Stimulated activated CD4-positive, alpha-beta T cell treated with anti-CD3 and anti-CD28 coated beads, TNF-alpha, amount 100 ng/mL, for 4 hours (primary cell): ENCODE data around the gene RNF144B.
"Not testable (repeated sequence)": the region's sequence is repeated elsewhere in the genome, so short reads cannot be mapped to it uniquely, and the experiment has no call there.

ENCODE experiments used
- DNase-seq, 3 experiments: peaks; one replicate each; pipeline ENCODE4 v3.0.0-alpha.2; 2020; ENCODE audit warnings: low read depth in 3 of 3

Gene RNF144B

DNA sequence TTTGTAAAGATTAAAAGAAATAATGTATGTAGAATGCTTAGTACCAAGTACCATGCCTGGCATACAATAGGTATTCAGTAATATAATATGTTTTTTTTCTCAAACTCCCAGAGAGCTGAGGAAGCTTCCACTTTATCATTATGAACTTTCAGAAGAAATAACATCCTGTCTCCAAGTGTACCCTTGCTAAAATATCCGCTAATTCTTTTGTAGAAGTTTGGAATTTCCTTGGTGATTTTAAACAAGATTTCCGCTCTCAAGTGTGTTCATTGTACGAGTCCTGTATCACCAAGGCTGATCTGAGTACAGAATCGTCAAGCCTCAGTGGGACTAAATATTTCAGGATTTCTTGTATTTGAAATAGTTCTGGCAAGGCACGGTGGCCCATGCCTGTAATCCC lies 16.1 kb upstream of the RNF144B start:
- no peak for DNase-seq

DNA sequence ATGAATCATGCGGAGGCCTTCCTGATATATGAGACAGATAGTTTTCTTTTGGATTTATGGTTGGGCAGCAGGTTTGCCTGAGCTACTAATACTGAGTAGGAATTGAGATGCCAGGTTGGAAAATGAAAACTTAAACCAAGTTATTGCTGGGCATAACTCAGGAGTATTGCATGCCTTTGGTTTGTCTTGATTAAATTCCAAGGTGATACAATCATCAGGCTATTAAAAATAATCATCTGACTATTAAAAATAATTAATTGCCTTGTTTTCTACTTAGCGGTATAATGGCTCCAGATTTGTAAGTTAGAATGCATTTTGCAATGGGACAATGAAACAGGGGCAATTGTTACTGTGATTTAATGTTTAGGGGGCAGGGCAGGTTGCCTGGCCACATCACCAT lies 15.5 kb upstream of the RNF144B start:
- DNase-seq, result no peak

DNA sequence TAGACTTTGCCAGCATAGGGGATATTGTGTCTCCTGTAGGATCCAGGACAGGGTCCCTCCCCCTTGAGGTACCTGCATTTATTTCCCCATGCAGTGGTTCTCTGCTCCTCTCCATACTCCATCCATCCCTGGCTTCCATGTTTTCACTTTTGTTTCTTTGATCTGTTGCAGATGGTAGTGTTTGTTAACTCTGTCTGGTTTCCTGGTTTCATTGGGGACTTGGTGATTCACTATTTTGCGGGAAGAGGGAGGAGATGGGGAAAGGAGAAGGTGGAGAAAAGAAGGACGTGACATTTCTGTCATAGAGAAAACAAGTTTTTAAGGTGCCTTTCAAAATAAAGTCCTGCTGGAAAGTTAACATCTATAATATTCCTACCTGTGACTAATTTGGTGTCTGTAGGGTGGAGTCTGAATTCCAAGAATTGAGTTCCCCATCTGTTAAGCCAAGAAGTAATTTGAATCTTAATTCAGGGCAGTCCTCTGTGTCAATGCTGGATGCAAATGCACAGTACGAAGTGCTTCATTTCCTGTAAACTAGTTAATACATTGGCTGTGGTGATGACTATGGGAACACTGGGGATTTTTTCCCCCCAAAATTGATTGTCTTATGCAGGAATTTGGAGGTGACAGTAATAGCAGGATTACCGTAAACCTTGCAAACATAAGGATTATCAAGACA lies 6.9 kb upstream of the RNF144B start:
- DNase-seq, result no peak

DNA sequence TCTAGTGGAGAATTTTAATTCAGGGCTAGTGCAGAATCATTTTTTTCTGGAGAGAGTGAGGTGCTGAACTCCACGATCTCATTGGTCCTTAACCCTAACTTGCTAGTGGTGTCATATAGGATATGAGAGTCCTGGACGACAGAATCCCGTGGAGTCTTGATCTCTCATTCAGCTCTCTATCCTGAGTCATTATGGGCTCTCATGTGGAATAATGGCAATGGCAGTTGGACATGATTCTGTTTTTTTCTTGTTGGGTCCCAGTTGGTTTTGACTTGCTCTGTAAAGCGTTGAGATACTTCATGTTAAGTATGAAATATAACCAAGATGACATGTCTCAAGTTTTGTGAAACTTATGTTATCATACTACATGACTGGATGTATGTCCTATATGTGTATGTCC lies 6.3 kb upstream of the RNF144B start:
- DNase-seq, result no peak

DNA sequence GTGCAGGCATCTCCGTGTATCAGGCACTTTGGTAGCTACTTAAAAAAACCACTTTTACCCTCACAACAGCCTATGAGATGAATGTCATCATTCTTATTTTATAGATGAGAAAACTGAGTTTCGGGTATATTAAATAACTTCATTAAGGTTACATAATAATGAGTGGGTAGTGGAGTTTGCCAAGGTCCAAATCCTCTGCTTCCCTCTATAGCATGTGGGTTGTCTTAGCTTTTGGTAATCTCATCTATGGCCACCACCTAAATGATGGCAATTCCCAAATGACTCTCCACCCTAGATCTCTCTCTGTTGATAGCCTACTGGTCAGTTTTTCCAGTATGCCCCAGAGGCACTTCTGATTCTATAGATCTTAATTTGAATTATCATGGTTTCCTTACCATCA lies 3.7 kb upstream of the RNF144B start:
- DNase-seq, result no peak

DNA sequence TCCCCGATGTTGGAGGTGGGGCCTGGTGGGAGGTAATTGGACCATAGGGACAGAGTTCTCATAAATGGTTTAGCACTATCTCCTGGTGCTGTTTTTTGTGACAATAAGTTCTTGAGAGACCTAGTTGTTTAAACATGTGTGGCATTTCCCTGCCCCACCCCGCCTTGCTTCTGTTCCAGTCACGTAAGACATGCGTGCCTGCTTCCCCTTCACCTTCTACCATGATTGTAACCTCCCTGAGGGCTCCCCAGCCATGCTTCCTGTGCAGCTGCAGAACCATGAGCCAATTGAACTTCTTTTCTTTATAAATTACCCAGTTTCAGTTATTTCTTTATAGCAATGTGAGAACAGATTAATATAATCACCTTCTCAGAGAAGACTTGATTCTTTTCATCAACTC lies 2.5 kb upstream of the RNF144B start:
- DNase-seq, result no peak

DNA sequence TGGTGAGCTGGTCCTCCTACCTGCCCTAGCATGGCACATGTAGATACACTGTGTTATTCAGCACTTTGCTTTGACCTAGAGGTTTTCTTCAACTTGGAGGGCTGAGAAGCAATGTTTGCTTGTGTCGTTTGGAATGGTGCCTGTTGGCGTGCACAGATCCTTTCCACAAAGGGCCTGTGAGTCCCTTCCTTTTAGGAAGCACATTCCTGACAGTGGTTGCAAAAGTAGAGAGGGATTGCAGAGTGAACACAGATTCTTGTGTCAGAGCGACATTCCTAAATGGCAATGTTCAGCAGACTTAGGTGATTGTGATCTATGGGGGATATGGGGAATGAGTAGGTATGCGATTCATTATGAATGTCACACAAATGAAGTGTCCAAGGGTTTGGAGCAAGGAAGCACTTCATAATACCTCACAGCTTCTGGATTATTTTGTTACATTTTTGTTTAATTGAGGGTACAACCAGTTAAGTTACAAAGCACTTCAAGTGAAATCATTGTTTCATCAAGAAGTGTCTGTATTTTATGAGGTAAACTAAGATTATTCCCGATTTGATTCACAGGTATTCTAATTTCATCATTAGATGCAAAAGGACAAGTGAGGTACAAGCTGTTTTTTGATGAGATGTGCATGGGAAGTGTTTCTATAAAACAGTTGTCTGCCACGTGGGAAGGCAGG lies 713 bp upstream of the RNF144B start:
- no peak for DNase-seq

DNA sequence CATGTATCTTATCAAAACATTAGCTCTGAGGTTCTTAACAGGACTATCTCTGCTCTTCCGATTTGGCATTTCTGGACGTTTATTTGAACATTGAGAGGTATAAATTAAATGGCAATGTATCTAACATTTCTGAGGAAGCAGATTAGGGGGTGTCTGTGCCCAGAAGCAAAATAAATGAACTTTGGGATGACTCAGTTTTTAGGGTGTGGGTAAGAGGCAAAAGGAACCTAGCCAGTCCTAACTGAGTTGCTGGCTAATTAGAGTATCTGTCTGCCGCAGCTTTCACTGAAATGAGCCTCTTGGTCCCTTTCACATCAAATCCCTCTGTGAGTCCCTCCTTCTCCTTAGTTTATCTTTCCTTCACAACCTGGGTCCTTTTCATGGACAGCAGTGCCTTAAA lies 1.1 kb downstream of the RNF144B start:
- DNase-seq, result no peak

DNA sequence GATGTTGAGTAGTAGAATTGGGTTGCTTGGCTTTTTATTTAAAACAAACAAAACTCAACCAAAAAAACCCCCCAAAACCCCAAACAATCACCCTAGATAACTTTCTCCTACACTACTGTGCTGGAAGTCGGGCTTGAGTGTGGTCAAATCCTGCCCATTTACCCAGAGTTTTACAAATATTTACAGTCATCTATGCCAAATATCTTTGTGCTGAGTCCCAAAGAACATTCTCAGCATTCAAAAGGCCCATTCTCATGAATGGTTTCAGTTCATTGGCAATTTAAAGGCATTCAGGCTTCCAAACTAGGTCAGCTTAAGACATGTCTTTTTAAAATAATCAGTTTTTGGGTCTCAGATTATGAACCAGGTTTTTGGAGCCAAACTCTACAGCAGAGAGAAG lies 1.8 kb downstream of the RNF144B start:
- no peak for DNase-seq

DNA sequence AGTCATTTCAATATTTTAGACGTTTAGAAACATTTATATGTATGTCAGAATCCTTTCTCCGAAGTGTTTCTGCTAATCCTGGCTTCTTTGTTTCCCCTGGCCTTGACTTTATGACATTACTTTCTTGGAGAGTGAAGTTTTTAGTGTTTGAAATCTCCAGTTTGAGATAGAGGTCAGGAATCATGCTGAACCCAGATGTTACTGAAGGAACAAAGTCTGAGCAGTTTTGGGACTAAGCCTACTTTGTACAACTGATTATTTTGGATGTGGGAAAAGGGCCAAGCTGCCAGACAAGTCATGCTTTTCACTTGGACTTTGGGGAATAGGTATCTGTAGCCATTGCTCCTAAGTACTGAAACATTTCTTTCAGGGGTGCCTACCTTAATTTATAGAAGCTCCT lies 2.3 kb downstream of the RNF144B start:
- DNase-seq, result no peak

DNA sequence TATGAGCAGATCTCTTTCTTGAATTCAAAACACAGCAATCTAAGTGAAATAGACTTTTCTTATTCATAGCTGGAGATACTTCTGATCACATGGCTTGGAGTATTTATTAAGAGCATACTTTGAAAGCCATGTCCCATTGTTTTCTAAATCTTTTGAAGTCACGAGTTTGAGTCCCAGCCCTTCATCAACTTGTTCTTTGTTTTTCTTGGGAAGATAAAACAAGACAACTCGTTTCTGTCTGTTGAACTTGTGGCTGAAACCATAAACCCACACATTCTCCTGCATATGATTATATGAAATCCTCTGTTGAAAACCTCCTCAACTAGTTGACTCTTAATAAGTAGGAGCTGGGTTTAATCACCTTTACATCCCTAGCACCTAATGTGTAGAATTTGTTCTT lies 3.3 kb downstream of the RNF144B start:
- DNase-seq, result no peak

DNA sequence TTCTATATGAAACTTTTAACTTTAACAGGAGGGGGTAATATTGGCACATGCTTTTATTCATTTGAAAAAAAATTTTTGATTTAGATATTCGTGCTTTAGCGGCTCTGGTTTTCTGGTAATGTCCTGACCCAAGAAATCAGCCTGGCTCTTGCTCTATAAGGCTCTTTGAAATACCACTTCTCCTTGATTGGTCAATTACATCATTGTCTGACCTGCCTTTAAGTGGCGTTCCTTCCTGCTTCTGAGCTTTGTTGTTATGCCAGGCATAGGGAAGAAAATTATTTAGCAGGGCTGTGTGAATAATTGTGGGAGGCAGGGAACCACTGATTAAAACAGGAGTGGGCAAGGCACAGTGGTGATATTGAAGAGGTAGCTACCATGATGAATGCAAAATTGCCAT lies 3.9 kb downstream of the RNF144B start:
- no peak for DNase-seq

DNA sequence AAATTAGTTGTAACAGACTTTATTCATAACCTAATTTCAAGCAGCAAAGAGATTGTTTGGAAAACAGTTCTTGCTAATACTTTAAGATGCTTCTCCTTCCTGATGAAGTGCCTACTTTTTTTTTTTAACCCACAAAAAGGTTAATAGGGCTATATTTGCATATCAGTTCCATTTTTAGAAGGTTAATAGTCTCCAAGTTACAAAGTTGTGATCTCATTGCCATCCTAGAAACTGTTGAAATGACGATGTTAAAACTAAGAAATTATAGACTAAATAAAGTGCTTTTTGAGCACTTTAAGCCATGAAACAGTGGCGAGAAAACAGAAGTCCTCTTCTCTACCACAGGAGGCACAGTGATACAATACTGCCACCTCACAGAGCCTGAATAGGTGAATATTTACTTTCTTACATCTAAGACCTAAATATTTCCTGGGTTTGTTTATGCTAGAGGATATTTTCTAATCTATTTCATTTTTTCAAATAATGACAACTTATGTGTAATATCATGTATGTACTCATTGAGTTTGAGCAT lies 5.3 kb downstream of the RNF144B start:
- no peak for DNase-seq

DNA sequence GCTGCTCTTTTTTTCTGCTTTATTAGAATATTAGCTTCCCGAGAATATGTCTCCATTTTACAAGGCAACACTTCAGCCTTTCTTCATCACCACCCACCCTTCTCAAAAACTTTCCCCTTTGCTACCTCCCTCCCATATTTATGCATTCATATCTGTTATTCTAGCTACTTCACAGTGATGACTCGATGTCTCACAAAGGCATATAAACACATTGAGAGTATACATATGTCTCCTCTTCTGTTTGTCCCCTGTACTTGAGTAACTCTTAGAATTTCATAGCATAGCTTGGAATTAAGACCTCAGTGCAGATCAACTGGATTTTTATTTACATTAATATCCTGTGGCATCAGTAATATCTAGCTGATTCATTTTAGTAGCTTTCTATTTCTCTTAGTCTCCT lies 6.5 kb downstream of the RNF144B start:
- no peak for DNase-seq

DNA sequence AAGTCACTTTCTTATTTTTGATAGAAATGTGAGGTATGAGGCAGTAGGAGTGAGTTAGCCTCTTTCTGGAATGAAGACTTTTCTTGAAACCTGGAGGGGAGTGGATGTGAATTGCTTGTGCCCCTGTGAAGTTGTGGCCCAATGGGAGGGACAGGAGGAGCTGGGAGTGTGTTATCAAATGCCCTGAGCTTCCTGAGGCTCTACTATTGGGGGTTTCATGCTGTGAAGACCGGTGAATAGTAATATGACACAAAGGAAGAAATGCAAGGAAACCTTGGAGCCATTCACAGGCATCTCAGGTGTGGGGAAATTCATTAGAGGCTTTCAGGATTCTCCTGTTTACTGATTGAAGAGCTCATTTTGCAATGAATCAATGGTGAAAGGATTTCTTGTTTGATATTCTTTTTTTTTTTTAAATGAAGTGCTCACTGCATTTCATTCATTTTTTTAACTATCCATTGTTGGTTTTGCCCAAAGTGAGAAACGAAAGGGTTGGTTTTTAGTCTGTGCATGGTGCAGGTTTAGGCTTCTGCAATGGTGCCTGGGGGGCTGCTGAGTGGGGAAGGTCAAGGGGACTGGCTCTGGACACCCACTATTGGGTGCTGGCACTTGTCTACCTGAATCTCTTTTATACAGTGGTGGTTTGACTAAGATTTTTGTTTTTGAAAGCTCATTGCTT lies 8.2 kb downstream of the RNF144B start:
- DNase-seq, result no peak

DNA sequence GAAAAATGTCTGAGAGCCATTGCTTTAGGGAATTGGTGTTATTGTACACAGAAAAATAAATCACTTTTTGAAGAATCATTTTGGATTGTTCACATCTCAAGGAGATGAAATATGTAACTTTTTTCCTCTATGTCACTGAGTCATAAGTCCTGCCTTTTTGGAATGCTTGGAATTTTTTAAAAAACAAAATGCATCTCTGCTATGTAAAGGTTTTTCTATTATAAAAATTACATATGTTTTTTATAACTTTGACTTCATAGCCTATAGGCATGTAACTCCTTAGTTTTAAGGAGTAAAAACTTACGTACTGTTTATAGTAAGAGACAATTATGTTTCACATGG lies 8.7 kb downstream of the RNF144B start:
- DNase-seq, result no peak

DNA sequence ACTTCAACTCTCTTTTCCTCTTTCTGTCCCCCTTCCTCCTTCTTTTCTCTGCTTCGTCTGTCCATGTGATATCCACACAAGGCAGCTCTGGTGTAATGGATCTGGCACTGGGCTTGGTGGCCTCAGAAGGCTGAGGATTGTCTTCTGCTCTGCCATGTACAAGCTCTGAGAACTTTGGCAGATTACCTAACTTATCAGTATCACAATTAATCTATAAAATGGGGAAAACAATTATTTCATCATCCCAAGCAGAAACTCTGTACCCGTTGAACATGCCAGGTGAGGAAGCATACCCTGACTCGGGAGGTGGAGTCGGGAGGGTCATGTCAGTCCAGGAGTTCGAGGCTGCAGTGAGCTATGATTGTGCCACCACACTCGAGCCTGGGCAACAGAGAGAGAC lies 10.6 kb downstream of the RNF144B start:
- DNase-seq, result no peak

DNA sequence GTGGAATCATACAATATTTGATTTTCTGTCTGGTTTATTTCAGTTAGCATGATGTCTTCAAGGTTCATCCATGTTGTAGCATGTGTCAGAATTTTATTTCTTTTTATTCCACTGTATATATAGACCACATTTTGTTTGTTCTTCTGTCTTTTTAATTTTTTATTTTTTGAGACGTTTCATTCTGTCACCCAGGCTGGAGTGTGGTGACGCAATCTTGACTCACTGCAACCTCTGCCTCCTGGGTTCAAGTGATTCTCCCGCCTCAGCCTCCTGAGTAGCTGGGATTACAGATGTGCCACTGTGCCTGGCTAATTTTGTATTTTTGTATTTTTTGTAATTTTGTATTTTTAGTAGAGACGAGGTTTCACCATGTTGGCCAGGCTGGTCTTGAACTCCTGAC lies 11.1 kb downstream of the RNF144B start:
- not testable (repeated sequence) for DNase-seq

DNA sequence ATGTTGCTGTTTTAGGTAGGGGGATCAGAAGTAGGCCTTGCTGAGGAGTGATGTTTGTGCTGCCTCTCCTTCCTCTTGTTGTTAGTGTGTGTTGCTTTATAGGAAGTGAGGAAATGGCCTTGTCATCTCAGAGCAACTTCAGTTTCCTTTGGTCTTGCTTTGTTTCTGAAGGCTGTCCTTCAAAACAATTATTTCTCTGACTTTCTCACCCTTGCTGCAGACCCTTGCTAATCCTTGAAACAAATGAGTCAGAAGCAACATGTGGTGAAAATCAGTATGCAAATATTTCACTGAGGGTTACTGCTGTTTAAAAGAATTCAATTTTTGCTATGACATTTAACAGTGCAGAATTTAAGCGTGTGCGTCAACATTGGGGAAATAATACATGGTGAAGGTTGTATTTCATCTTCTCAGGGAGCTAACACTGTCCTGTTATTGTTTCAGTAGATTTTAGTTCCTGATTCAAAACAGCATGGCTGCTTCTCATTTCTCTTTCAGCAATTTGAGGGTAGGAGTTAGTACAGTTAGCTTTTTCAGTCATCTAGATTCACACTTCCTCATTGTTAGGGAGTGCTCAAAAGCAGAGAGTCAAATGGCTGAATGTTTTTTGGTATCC lies 13.8 kb downstream of the RNF144B start:
- DNase-seq, result no peak

DNA sequence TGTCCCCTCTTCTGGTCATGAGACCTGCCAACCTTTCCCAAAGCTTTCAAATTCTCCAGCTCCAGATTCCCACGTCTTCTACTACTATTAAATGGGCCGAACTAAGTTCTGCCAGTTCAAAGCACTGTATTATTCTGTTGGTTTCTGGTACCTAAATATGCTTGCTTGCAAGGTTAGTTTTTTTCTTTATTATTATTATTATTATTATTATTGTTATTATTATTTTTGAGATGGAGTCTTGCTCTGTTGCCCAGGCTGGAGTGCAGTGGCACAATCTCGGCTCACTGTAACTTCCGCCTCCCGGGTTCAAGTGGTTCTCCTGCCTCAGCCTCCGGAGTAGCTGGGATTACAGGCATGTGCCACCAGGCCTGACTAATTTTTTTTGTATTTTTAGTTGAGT lies 17.8 kb downstream of the RNF144B start:
- DNase-seq, result not testable (repeated sequence)

DNA sequence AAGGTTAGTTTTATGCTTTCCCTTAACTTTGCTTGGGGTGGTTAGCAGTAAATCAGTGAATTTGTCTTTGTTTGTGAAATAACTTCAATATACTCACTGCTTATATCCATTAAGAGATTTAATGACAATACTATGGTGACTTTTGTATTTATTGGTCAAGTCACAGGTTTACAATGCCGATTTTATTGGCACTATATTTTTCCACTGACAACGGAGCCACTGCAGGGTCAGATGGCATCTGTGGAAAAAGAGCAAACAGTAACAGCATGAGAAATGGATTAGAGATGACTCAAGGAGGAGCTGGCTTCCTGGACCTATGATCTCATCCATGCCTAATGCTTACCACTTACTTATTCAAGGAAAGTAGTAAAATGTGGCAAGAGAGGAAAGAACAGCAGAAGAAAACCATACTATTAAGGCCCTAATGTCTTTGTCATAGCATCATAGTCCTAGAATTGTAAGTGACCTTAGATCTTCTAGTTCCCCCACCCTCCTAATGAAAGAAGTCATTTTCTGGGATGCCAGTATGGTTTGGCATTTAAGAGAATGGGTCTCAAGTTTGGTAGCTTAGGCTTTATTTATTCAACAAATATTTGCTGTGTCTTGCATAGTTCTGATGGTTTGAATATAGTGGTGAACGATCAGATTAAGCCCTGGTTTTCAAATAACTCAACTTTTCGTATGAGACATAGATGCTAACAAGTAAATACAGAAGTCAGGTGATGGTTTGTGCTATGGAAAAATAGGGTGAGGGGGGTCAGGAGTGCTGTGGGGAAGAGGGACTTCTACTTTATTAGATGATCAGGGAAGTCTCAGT lies 18.5 kb downstream of the RNF144B start:
- DNase-seq, result no peak
